MM.1S (cell line): ENCODE data around the gene APLN.

Source experiments
- DNase-seq: peaks from one replicate; pipeline ENCODE4 v3.0.0-alpha.2; 2015
- H2AFZ ChIP-seq: fragments of 300-600 bp; sonication (generic); 2 replicates; pipeline ENCODE4 v1.6.0; 2016; ENCODE audit warnings: antibody characterized with exemption, low read length
- H3F3A ChIP-seq: fragments of 300-600 bp; sonication (generic); 2 replicates; pipeline ENCODE4 v1.6.1; 2016; ENCODE audit warnings: mild to moderate bottlenecking, antibody characterized with exemption, low read length, moderate library complexity, mixed read lengths; ENCODE audit not compliant: insufficient read depth
- H3K27ac ChIP-seq: fragments of 300-600 bp; sonication (generic); 2 replicates; pipeline ENCODE4 v1.5.1; 2016; ENCODE audit warnings: mild to moderate bottlenecking, low read length
- H3K27me3 ChIP-seq: fragments of 300-600 bp; sonication (generic); replicated peaks from 2 replicates; pipeline ENCODE4 v1.6.0; 2016; ENCODE audit warnings: low read length; ENCODE audit not compliant: insufficient read depth
- H3K36me3 ChIP-seq: fragments of 300-600 bp; sonication (generic); replicated peaks from 2 replicates; pipeline ENCODE4 v1.6.1; 2016; ENCODE audit warnings: mild to moderate bottlenecking, low read length, mixed read lengths; ENCODE audit not compliant: insufficient read depth
- H3K4me1 ChIP-seq: fragments of 300-600 bp; sonication (generic); 2 replicates; pipeline ENCODE4 v1.6.1; 2016; ENCODE audit warnings: low read length, mixed read lengths
- H3K4me2 ChIP-seq: fragments of 300-600 bp; sonication (generic); 2 replicates; pipeline ENCODE4 v1.6.0; 2016; ENCODE audit warnings: low read depth, low read length
- H3K4me3 ChIP-seq: fragments of 300-600 bp; sonication (generic); 2 replicates; pipeline ENCODE4 v1.5.1; 2016; ENCODE audit warnings: low read length, mixed read lengths
- H3K79me2 ChIP-seq: fragments of 300-600 bp; sonication (generic); 2 replicates; pipeline ENCODE4 v1.6.1; 2016; ENCODE audit warnings: mixed run types, low read length, mixed read lengths
- H3K9ac ChIP-seq: fragments of 300-600 bp; sonication (generic); 2 replicates; pipeline ENCODE4 v1.6.1; 2016; ENCODE audit warnings: low read length, mixed read lengths
- H3K9me2 ChIP-seq: fragments of 300-600 bp; sonication (generic); replicated peaks from 2 replicates; pipeline ENCODE4 v1.6.1; 2016; ENCODE audit warnings: mild to moderate bottlenecking, low read length, mixed read lengths; ENCODE audit not compliant: insufficient read depth
- H3K9me3 ChIP-seq: fragments of 300-600 bp; sonication (generic); replicated peaks from 2 replicates; pipeline ENCODE4 v1.6.1; 2016; ENCODE audit warnings: mild to moderate bottlenecking, low read length, mixed read lengths; ENCODE audit not compliant: insufficient read depth
- H4K20me1 ChIP-seq: fragments of 300-600 bp; sonication (generic); 2 replicates; pipeline ENCODE4 v1.6.1; 2016; ENCODE audit warnings: mild to moderate bottlenecking, low read length, moderate library complexity, mixed read lengths; ENCODE audit not compliant: insufficient read depth
- CTCF ChIP-seq: fragments of 300-600 bp; sonication (generic); IDR thresholded peaks from 2 replicates; pipeline ENCODE4 v1.5.1; 2016; ENCODE audit warnings: antibody characterized with exemption, low read length, mixed read lengths
- EZH2 ChIP-seq: fragments of 300-600 bp; sonication (generic); optimal IDR thresholded peaks from 2 replicates; pipeline ENCODE3; 2017; ENCODE audit warnings: low read depth, mild to moderate bottlenecking, antibody characterized with exemption, low read length, mixed read lengths
- EZH2phosphoT487 ChIP-seq: fragments of 300-600 bp; sonication (generic); IDR thresholded peaks from 2 replicates; pipeline ENCODE4 v1.6.1; 2018; ENCODE audit warnings: antibody characterized with exemption, low read length

The APLN gene

DNA sequence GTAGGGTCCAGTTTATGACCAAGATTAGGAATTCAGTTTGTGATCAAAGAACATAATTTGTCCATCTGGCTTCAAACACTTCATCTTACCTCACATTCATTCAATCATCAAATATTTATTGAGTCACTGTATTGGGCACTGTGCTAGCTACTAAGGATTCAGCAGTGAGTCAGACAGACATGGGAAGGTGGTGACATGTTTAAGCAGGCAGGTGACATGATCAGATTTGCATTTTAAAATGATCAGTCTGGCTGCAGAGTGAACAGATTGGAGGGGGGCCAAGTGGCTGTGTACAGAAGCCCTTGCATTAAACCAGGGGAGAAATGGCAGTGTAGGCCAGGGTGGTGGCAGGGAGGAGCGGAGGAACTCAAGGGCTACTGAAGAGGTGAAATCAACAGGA lies 25.1 kb upstream of the APLN start:
- no peak for DNase-seq
- Histone ChIP-seq H4K20me1 (no peaks in the 10 kb centered on the region), H3K9me3 (no peaks in the 10 kb centered on the region), H3K9ac (no peak overlapping the region), H3K4me2 (no peak overlapping the region), H3K9me2 (no peaks in the 10 kb centered on the region), H3K4me3 (no peak overlapping the region), H3K27me3 (no peaks in the 10 kb centered on the region), H3K36me3 (no peaks in the 10 kb centered on the region), H3K27ac (no peak overlapping the region), H3F3A (no peaks in the 10 kb centered on the region), H3K79me2 (no peaks in the 10 kb centered on the region), H2AFZ (no peak overlapping the region), H3K4me1 (0 out of 2 replicates have a peak, but pooled peaks cover 4% of the 10 kb centered on the region)
- TF ChIP-seq CTCF = no peak
- TF ChIP-seq EZH2phosphoT487 = no peak

- H2AFZ ChIP-seq = peak overlapping the region; percentile 10
- no peak overlapping the region for H3K27ac ChIP-seq
- H3K4me3 ChIP-seq = peak overlapping the region; percentile 48
- no peaks in the 10 kb centered on the region for H3K9me2 ChIP-seq
- H3K9ac ChIP-seq = peak overlapping the region; percentile 22; the same call in 1 of the 2 replicates
- 0 out of 2 replicates have a peak, but pooled peaks cover 4% of the 10 kb centered on the region for H3K4me1 ChIP-seq
- no peak for TF ChIP-seq CTCF
- TF ChIP-seq EZH2 = no peak
- peak overlapping the region; percentile 71; the same call in 1 of the 2 replicates for H3K4me2 ChIP-seq
- no peaks in the 10 kb centered on the region for H3K9me3 ChIP-seq
- no peaks in the 10 kb centered on the region for H3K79me2 ChIP-seq
- no peaks in the 10 kb centered on the region for H3K36me3 ChIP-seq
- DNase-seq = peak; percentile 28
- H3K27me3 ChIP-seq = no peaks in the 10 kb centered on the region
- H3F3A ChIP-seq = no peaks in the 10 kb centered on the region
- H4K20me1 ChIP-seq = no peaks in the 10 kb centered on the region
These were observed 23.9 kb upstream of the APLN start for GRCh38 chrX:129678614-129679195.

GRCh38 chrX:129667412-129667811 lies 12.7 kb upstream of the APLN start:
- Histone ChIP-seq H4K20me1 (no peaks in the 10 kb centered on the region), H3K9me2 (no peaks in the 10 kb centered on the region), H3K9me3 (no peaks in the 10 kb centered on the region), H3K4me3 (no peak overlapping the region), H3K27me3 (no peaks in the 10 kb centered on the region), H3K9ac (no peak overlapping the region), H3F3A (no peaks in the 10 kb centered on the region), H3K4me2 (no peak overlapping the region), H3K27ac (no peak overlapping the region), H3K79me2 (no peaks in the 10 kb centered on the region), H2AFZ (no peak overlapping the region), H3K36me3 (no peaks in the 10 kb centered on the region), H3K4me1 (no peaks in the 10 kb centered on the region)
- no peak for DNase-seq
- TF ChIP-seq EZH2 (no peak), CTCF (no peak), EZH2phosphoT487 (no peak)
